M059J (cell line): ENCODE results near the gene GNAQ. TPM values are rescaled to one million over a fixed set of nuclear protein-coding genes. Genes with fewer than 3 reads are reported as not detected.

Experiments used
- DNase-seq: peaks from one replicate; pipeline ENCODE4 v3.0.0-alpha.2; 2012; ENCODE audit warnings: low read depth
- total RNA-seq: library from RNA; depleted of rRNA; stranded (reverse); fragments of >200 nt; shearing (Covaris generic); gene quantifications from 2 replicates; pipeline ENCODE4 v1.2.3, GENCODE V29; 2014; rRNA removed

Gene GNAQ
- 21.4 and 39.2 TPM in 2 replicates for total RNA-seq

- DNase-seq, result no peak
Observed at GRCh38 chr9:78031444-78031892, at the start of gene GNAQ. GNAQ (minus strand) TSS chr9:78031811; CDS start chr9:78031235, 576 bp downstream.

- DNase-seq, result peak; percentile 35
Observed at GRCh38 chr9:78074385-78075291, 43.0 kb upstream of the GNAQ start.

GRCh38 chr9:78073722-78074121 lies 42.1 kb upstream of the GNAQ start:
- no peak for DNase-seq

GRCh38 chr9:78072586-78073199 lies 41.1 kb upstream of the GNAQ start:
- no peak for DNase-seq

GRCh38 chr9:78070521-78070920 lies 38.9 kb upstream of the GNAQ start:
- no peak for DNase-seq

GRCh38 chr9:78064075-78064474 lies 32.5 kb upstream of the GNAQ start:
- DNase-seq, result no peak

GRCh38 chr9:78062710-78063109 lies 31.1 kb upstream of the GNAQ start:
- no peak for DNase-seq

GRCh38 chr9:78054218-78054617 lies 22.6 kb upstream of the GNAQ start:
- peak; percentile 10 for DNase-seq

GRCh38 chr9:78053627-78054026 lies 22.0 kb upstream of the GNAQ start:
- DNase-seq, result no peak

- DNase-seq, result no peak
Observed at GRCh38 chr9:78050421-78050820, 18.8 kb upstream of the GNAQ start.

GRCh38 chr9:78049484-78049883 lies 17.9 kb upstream of the GNAQ start:
- no peak for DNase-seq

GRCh38 chr9:78047106-78047505 lies 15.5 kb upstream of the GNAQ start:
- DNase-seq, result no peak

- DNase-seq, result no peak
Observed at GRCh38 chr9:78046112-78046511, 14.5 kb upstream of the GNAQ start.

GRCh38 chr9:78044886-78045285 lies 13.3 kb upstream of the GNAQ start:
- DNase-seq, result no peak

- DNase-seq, result no peak
Observed at GRCh38 chr9:78044189-78044588, 12.6 kb upstream of the GNAQ start.

GRCh38 chr9:78041971-78042370 lies 10.4 kb upstream of the GNAQ start:
- no peak for DNase-seq

GRCh38 chr9:78040726-78041125 lies 9.1 kb upstream of the GNAQ start:
- DNase-seq, result no peak

GRCh38 chr9:78038620-78039300 lies 7.1 kb upstream of the GNAQ start:
- DNase-seq, result no peak

- DNase-seq, result peak; percentile 77
Observed at GRCh38 chr9:78035383-78035993, 3.9 kb upstream of the GNAQ start.

- DNase-seq, result no peak
Observed at GRCh38 chr9:78033870-78034269, 2.3 kb upstream of the GNAQ start.

GRCh38 chr9:78032730-78033457 lies 1.3 kb upstream of the GNAQ start:
- DNase-seq, result no peak
